ENCODE data around the gene RASSF1. TPM values are rescaled to one million over a fixed set of nuclear protein-coding genes. Genes with fewer than 3 reads are reported as not detected.

Gene RASSF1
- total RNA-seq, 2 experiments from 2014 or later: 33.0 to 36.0 TPM

DNA sequence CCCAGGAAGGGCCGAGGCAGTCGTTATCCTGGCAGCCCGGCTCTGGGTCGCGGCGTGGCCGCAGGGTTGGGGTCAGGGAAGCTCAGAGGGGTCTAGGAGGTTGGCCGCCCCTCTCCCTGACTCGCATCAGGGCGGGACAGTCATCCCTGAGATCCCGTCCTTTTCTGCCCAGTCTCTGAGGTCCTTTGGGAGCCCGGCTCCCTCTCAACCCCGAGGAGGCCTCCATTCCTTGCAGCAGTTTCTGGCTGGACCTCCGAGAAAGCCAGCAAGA is 18.6 kb downstream of the RASSF1 start:
- H2AFZ ChIP-seq (ENCODE audit: low read length): peak overlapping the region; percentile 59; the same call in 1 of the 2 replicates

GRCh38 chr3:50321336-50322114 is 19.1 kb downstream of the RASSF1 start:
- ChIA-PET CTCF (ENCODE audit: unreplicated experiment) (no interaction called here), POLR2A (interaction anchor here (1.1 kb wide), 1 partner anchor 15 kb away, joined by 6 read pairs; no protein-coding TSS in a partner anchor)
- Histone ChIP-seq H3K36me3 (ENCODE audit: insufficient read depth, low read length) (peaks cover 24% of the 10 kb centered on the region; the same call in 1 of the 2 replicates), H3K9me2 (ENCODE audit: insufficient read depth, low read length) (no peaks in the 10 kb centered on the region), H3K9me3 (ENCODE audit: low read length) (no peaks in the 10 kb centered on the region), H3K79me2 (ENCODE audit: insufficient read depth, low read depth, low read length) (no peaks in the 10 kb centered on the region), H4K20me1 (ENCODE audit: insufficient read depth, low read length) (no peaks in the 10 kb centered on the region), H3K27ac (ENCODE audit: low read depth, low read length, poor library complexity, severe bottlenecking) (peak overlapping the region; percentile 51), H2AFZ (ENCODE audit: low read length) (peak overlapping the region; percentile 59), H3K4me1 (ENCODE audit: insufficient read depth, low read length, poor library complexity, severe bottlenecking) (peaks cover 45% of the 10 kb centered on the region), H3K4me2 (ENCODE audit: low read length) (peak overlapping the region; percentile 73), H3K4me3 (ENCODE audit: low read depth, low read length, poor library complexity, severe bottlenecking) (peak overlapping the region; percentile 72)
- BruUV-seq (replicated peaks): no TSS peak
- TF ChIP-seq EZH2phosphoT487 (IDR thresholded peaks at IDR 0.05; ENCODE audit: borderline replicate concordance, low read depth, low read length) (no peak), CTCF (conservative IDR thresholded peaks at IDR 0.05; ENCODE audit: low read length) (peak; percentile 75)
- peak; percentile 92 for DNase-seq (ENCODE audit: low spot score)
- intact Hi-C loops (cut with micrococcal nuclease; ENCODE audit: unreplicated experiment): loop anchor here (5.0 kb wide), 1 partner anchor 94 kb away; no protein-coding TSS in a partner anchor

More for the DNA sequence above, 18.6 kb downstream of the RASSF1 start:
- TF ChIP-seq CTCF (conservative IDR thresholded peaks at IDR 0.05; ENCODE audit: low read length) (no peak), EZH2phosphoT487 (IDR thresholded peaks at IDR 0.05; ENCODE audit: borderline replicate concordance, low read depth, low read length) (no peak)
- no peak for DNase-seq (ENCODE audit: low spot score)
- Histone ChIP-seq H3K79me2 (ENCODE audit: insufficient read depth, low read depth, low read length) (peaks cover 4% of the 10 kb centered on the region; the same call in 1 of the 2 replicates), H3K36me3 (ENCODE audit: insufficient read depth, low read length) (peaks cover 24% of the 10 kb centered on the region; the same call in 1 of the 2 replicates), H4K20me1 (ENCODE audit: insufficient read depth, low read length) (no peaks in the 10 kb centered on the region), H3K9me2 (ENCODE audit: insufficient read depth, low read length) (no peaks in the 10 kb centered on the region), H3K4me3 (ENCODE audit: low read depth, low read length, poor library complexity, severe bottlenecking) (peak overlapping the region; percentile 72), H3K9me3 (ENCODE audit: low read length) (no peaks in the 10 kb centered on the region), H3K4me2 (ENCODE audit: low read length) (peak overlapping the region; percentile 73), H3K4me1 (ENCODE audit: insufficient read depth, low read length, poor library complexity, severe bottlenecking) (peaks cover 43% of the 10 kb centered on the region), H3K27ac (ENCODE audit: low read depth, low read length, poor library complexity, severe bottlenecking) (no peak overlapping the region)
- POLR2A ChIA-PET: no interaction called here
- intact Hi-C loops (cut with micrococcal nuclease; ENCODE audit: unreplicated experiment): loop anchor here (5.0 kb wide), 1 partner anchor 95 kb away; no protein-coding TSS in a partner anchor
- no TSS peak for BruUV-seq (replicated peaks)
- CTCF ChIA-PET (ENCODE audit: unreplicated experiment): no interaction called here
